ENCODE measurements around the gene SYDE2. TPM values are rescaled to one million over a fixed set of nuclear protein-coding genes. Genes with fewer than 3 reads are reported as not detected.
"Not testable (repeated sequence)": the region's sequence is repeated elsewhere in the genome, so short reads cannot be mapped to it uniquely, and the experiment has no call there.

Gene SYDE2
- total RNA-seq, 2 experiments from 2014 or later, result 0.58 to 0.81 TPM

DNA sequence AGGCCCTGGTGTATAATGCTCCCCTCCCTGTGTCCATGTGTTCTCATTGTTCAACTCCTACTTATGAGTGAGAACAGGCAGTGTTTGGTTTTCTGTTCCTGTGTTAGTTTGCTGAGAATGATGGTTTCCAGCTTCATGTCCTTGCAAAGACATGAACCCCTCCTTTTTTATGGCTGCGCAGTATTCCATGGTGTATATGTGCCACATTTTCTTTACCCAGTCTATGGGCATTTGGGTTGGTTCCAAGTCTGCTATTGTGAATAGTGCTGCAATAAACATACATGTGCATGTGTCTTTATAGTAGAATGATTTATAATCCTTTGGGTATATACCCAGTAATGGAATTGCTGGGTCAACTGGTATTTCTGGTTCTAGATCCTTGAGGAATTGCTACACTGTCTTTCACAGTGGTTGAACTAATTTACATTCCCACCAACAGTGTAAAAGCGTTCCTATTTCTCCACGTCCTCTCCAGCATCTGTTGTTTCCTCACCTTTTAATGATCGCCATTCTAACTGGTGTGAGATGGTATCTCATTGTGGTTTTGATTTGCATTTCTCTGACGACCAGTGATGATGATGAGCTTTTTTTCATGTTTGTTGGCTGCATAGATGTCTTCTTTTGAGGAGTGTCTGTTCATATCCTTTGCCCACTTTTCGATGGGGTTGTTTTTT is 54.4 kb downstream of the SYDE2 start:
- H3K9me3 Mint-ChIP-seq; H3K27ac Mint-ChIP-seq; CTCF ChIA-PET; POLR2A ChIA-PET; DNase-seq; H3K36me3 Mint-ChIP-seq (ENCODE audit: low read depth); H3K4me3 Mint-ChIP-seq: not testable (repeated sequence)
- Mint-ChIP-seq H3K27me3 (peaks cover 13% of the 10 kb centered on the region), H3K4me1 (peaks cover 28% of the 10 kb centered on the region)

DNA sequence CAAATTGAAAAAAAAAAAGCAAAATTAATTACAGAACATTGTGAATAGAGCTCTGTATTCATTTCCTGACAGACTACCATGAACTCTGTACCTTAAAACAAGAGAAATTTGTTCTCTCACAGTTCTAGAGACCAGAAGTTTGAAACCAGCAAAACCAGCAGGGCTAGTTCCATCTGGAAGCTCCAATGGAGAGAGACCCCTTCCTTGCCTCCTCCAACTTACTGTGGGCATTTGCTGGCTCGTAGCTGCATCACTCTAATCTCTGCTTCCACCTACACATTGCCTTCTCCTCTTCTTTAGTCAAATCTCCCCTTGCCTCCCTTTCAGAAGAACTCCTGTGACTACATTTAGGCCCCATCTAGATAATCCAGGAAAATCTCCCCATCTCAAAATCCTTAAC is 56.5 kb downstream of the SYDE2 start:
- H3K9me3 Mint-ChIP-seq, result no peaks in the 10 kb centered on the region
- DNase-seq, result no peak
- no peaks in the 10 kb centered on the region for H3K36me3 Mint-ChIP-seq (ENCODE audit: low read depth)
- CTCF ChIA-PET, result interaction anchor here (1.1 kb wide), 1 partner anchor 18 kb away, joined by 3 read pairs; no protein-coding TSS in a partner anchor
- H3K4me3 Mint-ChIP-seq, result no peak overlapping the region
- POLR2A ChIA-PET, result interaction anchor here (1.3 kb wide), 1 partner anchor 14 kb away, joined by 4 read pairs; no protein-coding TSS in a partner anchor
- H3K4me1 Mint-ChIP-seq, result peaks cover 23% of the 10 kb centered on the region
- no peak overlapping the region for H3K27ac Mint-ChIP-seq
- H3K27me3 Mint-ChIP-seq, result peaks cover 13% of the 10 kb centered on the region

DNA sequence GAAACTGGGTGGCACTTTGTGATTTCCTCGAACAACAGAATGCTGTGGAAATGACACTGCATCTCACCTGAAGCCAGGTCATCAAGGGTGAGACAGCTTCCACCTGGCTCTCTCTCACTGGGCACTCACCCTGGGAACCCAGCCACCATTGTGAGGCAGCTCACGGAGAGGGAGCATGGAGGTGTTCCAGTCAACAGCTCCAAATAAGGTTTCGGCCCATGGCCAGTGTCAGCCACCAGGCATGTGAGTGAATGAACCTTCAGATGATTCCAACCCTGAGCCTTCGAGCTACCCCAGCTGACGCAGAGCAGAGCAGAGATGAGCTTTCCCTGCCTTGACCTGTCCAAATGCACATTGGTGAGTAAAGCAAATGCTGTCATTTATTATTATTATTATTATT is 58.1 kb downstream of the SYDE2 start:
- H3K4me1 Mint-ChIP-seq, result peaks cover 9% of the 10 kb centered on the region
- no peak overlapping the region for H3K27ac Mint-ChIP-seq
- peaks cover 13% of the 10 kb centered on the region for H3K27me3 Mint-ChIP-seq
- CTCF ChIA-PET, result no interaction called here
- H3K36me3 Mint-ChIP-seq (ENCODE audit: low read depth), result no peaks in the 10 kb centered on the region
- no peak for DNase-seq
- H3K4me3 Mint-ChIP-seq, result no peak overlapping the region
- H3K9me3 Mint-ChIP-seq, result no peaks in the 10 kb centered on the region
- POLR2A ChIA-PET, result no interaction called here

DNA sequence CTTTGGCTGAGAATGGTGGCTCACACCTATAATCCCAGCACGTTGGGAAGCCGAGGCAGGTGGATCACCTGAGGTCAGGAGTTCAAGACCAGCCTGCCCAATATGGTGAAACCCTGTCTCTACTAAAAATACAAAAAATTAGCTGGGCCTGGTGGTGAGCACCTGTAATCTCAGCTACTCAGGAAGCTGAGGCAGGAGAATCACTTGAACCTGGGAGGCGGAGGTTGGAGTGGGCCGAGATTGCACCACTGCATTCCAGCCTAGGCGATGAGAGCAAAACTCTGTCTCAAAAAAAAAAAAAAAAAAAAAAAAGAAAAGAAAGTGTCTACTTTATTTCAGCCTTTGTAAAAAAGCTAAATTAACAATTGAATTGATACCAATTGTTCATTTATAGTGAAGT is 62.4 kb downstream of the SYDE2 start:
- DNase-seq; H3K27me3 Mint-ChIP-seq; POLR2A ChIA-PET; H3K27ac Mint-ChIP-seq; H3K36me3 Mint-ChIP-seq (ENCODE audit: low read depth); H3K4me1 Mint-ChIP-seq; H3K4me3 Mint-ChIP-seq; H3K9me3 Mint-ChIP-seq: not testable (repeated sequence)
- CTCF ChIA-PET, result interaction anchor here (0.6 kb wide), 1 partner anchor 79 kb away, joined by 4 read pairs; no protein-coding TSS in a partner anchor

DNA sequence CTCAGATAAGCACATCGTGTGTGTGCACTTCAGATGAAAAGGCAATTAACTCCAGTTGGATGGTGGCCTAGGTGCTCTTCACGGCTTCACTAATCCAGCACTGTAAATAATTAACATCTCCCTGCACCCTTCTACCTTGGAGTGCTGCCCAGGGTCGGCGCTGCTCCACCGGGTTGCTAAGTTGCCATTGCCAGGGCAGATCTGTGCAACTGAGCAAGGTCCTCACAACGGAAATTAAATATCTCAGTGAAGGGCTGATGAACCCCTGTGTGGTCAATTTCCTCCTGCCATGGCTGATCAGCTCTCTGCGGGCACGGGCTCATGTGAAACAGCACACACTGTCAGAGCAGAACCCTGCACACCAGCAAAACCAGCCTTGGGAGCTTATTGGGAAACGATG is 63.2 kb downstream of the SYDE2 start:
- Mint-ChIP-seq H3K27me3 (peaks cover 6% of the 10 kb centered on the region), H3K9me3 (no peaks in the 10 kb centered on the region), H3K4me3 (no peak overlapping the region), H3K36me3 (ENCODE audit: low read depth) (no peaks in the 10 kb centered on the region), H3K4me1 (peaks cover 4% of the 10 kb centered on the region), H3K27ac (no peak overlapping the region)
- CTCF ChIA-PET, result no interaction called here
- DNase-seq, result no peak
- POLR2A ChIA-PET, result no interaction called here

DNA sequence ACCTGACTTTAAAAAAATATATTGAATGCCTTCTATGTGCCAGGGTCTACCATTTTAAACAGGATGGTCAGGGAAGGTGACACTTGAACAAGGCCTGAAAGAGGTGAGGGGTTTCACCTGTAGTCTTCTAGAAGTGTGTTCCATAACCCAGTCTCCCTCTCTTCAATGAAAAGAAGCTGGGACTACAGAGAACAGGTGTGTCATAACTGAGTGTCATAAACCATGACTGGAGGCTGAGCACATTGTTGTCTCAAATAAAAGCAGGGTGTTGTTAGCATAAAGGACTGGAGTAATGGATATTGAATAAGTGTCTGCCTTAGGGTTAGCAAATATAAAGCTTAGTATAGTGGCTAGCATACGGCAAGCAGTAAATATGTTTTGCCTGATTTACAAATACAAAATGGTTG is 65.4 kb downstream of the SYDE2 start:
- Mint-ChIP-seq H3K4me3 (no peak overlapping the region), H3K4me1 (peaks cover 3% of the 10 kb centered on the region), H3K27ac (no peak overlapping the region), H3K36me3 (ENCODE audit: low read depth) (no peaks in the 10 kb centered on the region), H3K9me3 (no peaks in the 10 kb centered on the region), H3K27me3 (peaks cover 4% of the 10 kb centered on the region)
- POLR2A ChIA-PET, result no interaction called here
- CTCF ChIA-PET, result no interaction called here
- no peak for DNase-seq

DNA sequence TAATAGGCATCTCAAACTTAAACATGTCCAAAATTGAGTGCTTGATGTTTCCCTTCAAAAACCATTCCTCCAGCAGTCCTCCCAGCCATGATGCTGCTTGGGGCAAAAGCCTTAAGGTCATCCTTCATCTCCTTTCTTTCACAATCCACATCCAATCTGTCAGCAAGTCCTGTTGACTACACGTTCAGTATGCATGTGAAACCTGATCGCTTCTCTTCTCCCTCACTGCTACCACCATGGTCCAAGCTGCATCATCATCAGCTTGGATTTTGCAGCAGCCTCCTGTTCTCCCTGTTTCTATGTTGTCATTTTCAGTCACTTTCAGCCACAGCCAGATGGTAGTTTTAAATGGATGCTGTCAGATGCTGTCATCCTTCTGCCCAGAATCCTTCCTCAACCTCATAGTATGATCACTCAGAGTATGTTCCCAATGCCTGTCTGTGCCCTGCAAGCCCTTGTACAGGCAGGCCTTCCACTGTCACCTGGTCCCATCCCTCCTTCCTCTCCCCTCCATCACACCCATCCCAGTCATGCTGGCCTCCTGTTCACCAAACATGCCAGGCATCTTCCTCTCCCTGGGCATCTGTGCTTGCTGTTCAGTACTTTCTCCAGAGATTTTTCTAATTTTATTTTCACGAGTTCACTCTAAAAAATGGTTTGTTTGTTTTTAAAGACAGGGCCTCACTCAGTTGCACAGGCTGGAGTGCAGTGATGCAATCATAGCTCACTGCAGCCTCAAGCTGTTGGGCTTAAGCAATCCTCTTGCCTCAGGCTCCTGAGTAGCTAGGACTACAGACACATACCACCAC is 66.0 kb downstream of the SYDE2 start:
- no peak overlapping the region for H3K27ac Mint-ChIP-seq
- POLR2A ChIA-PET, result no interaction called here
- H3K4me3 Mint-ChIP-seq, result no peak overlapping the region
- no peaks in the 10 kb centered on the region for H3K36me3 Mint-ChIP-seq (ENCODE audit: low read depth)
- CTCF ChIA-PET, result no interaction called here
- H3K9me3 Mint-ChIP-seq, result no peaks in the 10 kb centered on the region
- DNase-seq, result no peak
- H3K27me3 Mint-ChIP-seq, result peaks cover 4% of the 10 kb centered on the region
- H3K4me1 Mint-ChIP-seq, result no peaks in the 10 kb centered on the region

DNA sequence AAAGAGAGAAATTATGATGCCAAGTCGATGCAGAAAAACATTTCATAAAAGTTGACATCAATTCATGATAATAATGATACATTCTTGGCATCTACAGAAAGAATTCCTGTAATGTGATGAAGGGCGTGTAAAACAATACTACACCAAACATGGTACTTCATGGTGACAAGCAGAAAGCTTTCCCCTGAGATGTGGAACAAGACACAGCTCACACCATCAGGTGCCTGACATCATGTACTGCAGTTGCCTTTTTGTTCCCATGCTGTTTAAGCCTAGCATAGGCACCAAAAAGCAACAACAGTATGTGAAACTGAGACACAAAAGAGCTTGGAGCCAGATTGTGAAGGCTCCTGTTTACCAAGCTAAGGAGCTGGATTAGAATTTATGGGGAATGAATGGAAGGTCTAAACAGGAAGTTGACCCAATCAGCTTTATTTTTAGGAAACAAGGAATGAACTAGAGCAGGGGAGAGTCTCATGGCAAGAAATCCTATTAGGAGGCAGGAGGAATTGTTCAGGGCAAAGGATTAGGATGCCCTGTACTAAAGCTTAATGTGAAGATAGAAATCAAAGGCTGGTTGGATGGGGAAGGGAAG is 67.2 kb downstream of the SYDE2 start:
- CTCF ChIA-PET, result no interaction called here

DNA sequence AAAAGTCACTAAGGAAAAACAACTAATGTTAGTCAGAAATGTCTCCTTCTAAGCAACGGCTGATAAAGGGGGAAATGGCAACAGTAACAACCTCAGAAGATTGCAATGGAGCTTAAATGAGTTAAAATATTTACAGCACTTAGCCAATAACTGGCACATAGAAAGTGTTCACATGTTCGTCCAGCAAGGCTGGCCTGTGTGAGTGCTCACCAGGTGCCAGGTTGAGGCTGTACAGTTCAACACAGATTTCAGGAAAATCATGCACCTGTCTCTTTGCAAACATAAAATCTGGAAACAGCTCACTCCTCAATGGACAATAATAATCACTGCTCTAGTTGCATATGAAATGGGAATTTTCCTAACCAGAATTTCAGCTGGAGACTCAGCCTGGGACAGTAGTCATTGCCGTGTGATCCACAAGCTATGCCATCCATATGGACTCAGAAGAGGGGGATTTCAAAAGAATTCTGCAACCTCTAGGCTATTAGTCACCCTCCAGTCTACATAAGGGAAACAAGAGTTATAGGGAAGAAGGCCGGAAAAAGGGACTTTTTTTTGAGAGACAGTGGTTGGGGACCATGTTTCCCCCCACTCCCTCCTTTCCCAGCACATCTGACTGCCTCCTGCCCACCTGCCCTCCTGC is 68.6 kb downstream of the SYDE2 start:
- Mint-ChIP-seq H3K27me3 (peaks cover 4% of the 10 kb centered on the region), H3K36me3 (ENCODE audit: low read depth) (no peaks in the 10 kb centered on the region), H3K9me3 (no peaks in the 10 kb centered on the region), H3K27ac (no peak overlapping the region), H3K4me3 (no peak overlapping the region), H3K4me1 (no peaks in the 10 kb centered on the region)
- POLR2A ChIA-PET, result no interaction called here
- CTCF ChIA-PET, result no interaction called here
- DNase-seq, result no peak

More for the DNA sequence above, 67.2 kb downstream of the SYDE2 start:
- no peak for DNase-seq
- Mint-ChIP-seq H3K4me1 (no peaks in the 10 kb centered on the region), H3K27me3 (peaks cover 4% of the 10 kb centered on the region), H3K9me3 (no peaks in the 10 kb centered on the region), H3K4me3 (no peak overlapping the region), H3K36me3 (ENCODE audit: low read depth) (no peaks in the 10 kb centered on the region), H3K27ac (no peak overlapping the region)
- POLR2A ChIA-PET, result no interaction called here

DNA sequence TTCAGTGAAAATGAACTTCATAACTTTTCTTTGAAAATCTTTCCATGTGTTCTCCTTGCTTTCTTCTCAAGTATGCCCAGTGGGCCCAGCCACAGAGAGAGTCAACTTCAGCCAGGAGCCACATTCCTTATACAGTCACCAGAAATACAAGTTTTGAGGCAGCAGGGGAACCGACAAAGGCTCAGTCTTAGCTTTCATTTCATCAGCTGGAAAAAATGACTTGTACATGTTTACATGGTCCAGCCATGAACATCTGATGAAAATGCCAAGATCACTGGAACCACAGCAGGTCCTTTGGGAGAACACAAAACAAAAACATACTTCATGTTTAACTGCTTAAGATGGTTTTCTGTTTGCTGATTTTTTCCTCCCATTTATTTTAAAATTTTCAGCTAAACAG is 72.5 kb downstream of the SYDE2 start:
- ChIA-PET CTCF (no interaction called here), POLR2A (interaction anchor here (0.6 kb wide), 1 partner anchor 22 kb away, joined by 3 read pairs; no protein-coding TSS in a partner anchor)
- Mint-ChIP-seq H3K9me3 (no peaks in the 10 kb centered on the region), H3K27ac (no peak overlapping the region), H3K27me3 (peaks cover 13% of the 10 kb centered on the region), H3K4me1 (no peaks in the 10 kb centered on the region), H3K4me3 (no peak overlapping the region), H3K36me3 (ENCODE audit: low read depth) (no peaks in the 10 kb centered on the region)
- no peak for DNase-seq

DNA sequence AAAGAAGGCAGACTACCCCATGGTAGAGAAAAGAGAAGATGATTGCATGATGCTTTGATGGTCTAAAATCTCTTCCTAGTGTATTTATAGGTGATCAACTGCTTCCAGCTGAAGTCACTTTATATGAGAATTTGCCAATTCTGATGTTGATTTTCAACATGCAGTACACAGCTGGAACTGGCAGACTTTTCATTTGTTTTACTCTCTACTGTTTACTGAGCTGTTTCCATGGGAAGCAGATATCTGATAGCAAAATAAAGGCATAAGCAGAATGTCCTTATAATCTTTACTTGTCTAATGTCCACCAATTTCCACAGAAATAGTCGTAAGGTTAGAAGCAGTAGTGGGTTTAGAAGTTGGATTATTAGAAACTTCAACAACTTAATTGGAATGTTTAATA is 74.9 kb downstream of the SYDE2 start:
- Mint-ChIP-seq H3K4me3 (no peak overlapping the region), H3K36me3 (ENCODE audit: low read depth) (no peaks in the 10 kb centered on the region), H3K27me3 (peaks cover 13% of the 10 kb centered on the region), H3K9me3 (no peaks in the 10 kb centered on the region), H3K4me1 (no peaks in the 10 kb centered on the region), H3K27ac (no peak overlapping the region)
- POLR2A ChIA-PET, result no interaction called here
- no peak for DNase-seq
- CTCF ChIA-PET, result interaction anchor here (1.2 kb wide), 2 partner anchors 17 to 18 kb away, joined by 3 read pairs; no protein-coding TSS in a partner anchor

DNA sequence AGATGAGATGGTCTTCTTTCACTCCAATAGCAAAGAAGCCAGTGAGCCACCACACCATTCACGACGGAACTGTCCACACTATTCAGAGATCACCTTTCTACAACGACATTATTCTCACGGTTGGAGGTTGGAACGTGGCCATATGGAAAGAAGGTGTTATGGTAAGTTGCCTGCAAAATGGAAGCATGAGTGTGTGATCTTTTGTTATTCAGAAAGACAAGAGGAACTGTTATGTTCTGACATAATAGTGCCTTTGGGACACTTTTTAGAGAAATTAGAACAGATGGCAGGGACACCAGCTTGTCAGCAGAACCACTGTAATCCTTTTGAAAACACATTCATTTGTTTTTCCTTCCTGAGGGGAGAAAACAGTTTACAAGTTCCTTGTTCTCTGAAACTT is 76.7 kb downstream of the SYDE2 start:
- Mint-ChIP-seq H3K27me3 (peaks cover 17% of the 10 kb centered on the region), H3K4me1 (no peaks in the 10 kb centered on the region), H3K27ac (no peak overlapping the region), H3K4me3 (no peak overlapping the region), H3K9me3 (no peaks in the 10 kb centered on the region), H3K36me3 (ENCODE audit: low read depth) (no peaks in the 10 kb centered on the region)
- DNase-seq, result no peak
- CTCF ChIA-PET, result no interaction called here
- POLR2A ChIA-PET, result no interaction called here

DNA sequence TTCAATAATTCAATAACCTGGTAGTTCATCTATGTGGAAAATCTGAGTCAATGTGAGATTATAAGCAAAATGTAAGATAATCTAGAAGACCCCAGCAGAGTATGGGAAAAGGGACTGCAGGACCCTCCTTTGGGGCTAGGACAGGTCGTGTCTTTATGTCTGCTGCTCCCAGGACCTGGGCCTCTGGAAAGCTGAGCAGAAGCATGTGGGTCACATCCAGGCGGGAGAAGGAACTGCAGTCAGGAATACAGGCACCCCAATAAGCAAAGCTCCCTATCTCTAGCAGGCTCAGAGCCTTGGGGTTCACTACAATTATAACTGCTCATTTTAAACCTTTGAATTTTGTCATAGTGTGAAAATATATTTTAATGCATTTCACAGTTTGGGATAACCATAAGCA is 78.6 kb downstream of the SYDE2 start:
- no peaks in the 10 kb centered on the region for H3K36me3 Mint-ChIP-seq (ENCODE audit: low read depth)
- H3K27me3 Mint-ChIP-seq, result peaks cover 17% of the 10 kb centered on the region
- no peaks in the 10 kb centered on the region for H3K9me3 Mint-ChIP-seq
- POLR2A ChIA-PET, result no interaction called here
- no peak overlapping the region for H3K27ac Mint-ChIP-seq
- no peak for DNase-seq
- H3K4me3 Mint-ChIP-seq, result no peak overlapping the region
- no peaks in the 10 kb centered on the region for H3K4me1 Mint-ChIP-seq
- CTCF ChIA-PET, result no interaction called here
